ENCODE data around the gene PNMA6A. TPM values are rescaled to one million over a fixed set of nuclear protein-coding genes. Genes with fewer than 3 reads are reported as not detected.
A peak's percentile ranks its signal among the peaks of the same experiment; 100 is the strongest.

Gene PNMA6A
- total RNA-seq, 1 donor from 2014 or later, result 1.5 TPM

- DNase-seq (ENCODE audit: extremely low spot score, unreplicated experiment), result no peak
- Mint-ChIP-seq H3K27me3 (ENCODE audit: unreplicated experiment) (no peaks in the 10 kb centered on the region), H3K4me3 (ENCODE audit: unreplicated experiment) (peak overlapping the region; percentile 57), H3K27ac (ENCODE audit: unreplicated experiment) (no peak overlapping the region), H3K9me3 (ENCODE audit: unreplicated experiment) (peaks cover 9% of the 10 kb centered on the region), H3K36me3 (ENCODE audit: unreplicated experiment) (no peaks in the 10 kb centered on the region), H3K4me1 (ENCODE audit: unreplicated experiment) (peaks cover 2% of the 10 kb centered on the region)
- TF ChIP-seq CTCF (IDR thresholded peaks at IDR 0.05), result peak; percentile 78
Measured at GRCh38 chrX:153032397-153033118, 39.7 kb upstream of the PNMA6A start.

GRCh38 chrX:153049093-153049492, 23.2 kb upstream of the PNMA6A start:
- DNase-seq (ENCODE audit: extremely low spot score, unreplicated experiment), result no peak
- Mint-ChIP-seq H3K36me3 (ENCODE audit: unreplicated experiment) (no peaks in the 10 kb centered on the region), H3K9me3 (ENCODE audit: unreplicated experiment) (peaks cover 17% of the 10 kb centered on the region), H3K27ac (ENCODE audit: unreplicated experiment) (no peak overlapping the region), H3K4me3 (ENCODE audit: unreplicated experiment) (no peak overlapping the region), H3K4me1 (ENCODE audit: unreplicated experiment) (no peaks in the 10 kb centered on the region), H3K27me3 (ENCODE audit: unreplicated experiment) (peaks cover 4% of the 10 kb centered on the region)
- no peak for TF ChIP-seq CTCF (IDR thresholded peaks at IDR 0.05)

- Mint-ChIP-seq H3K36me3 (ENCODE audit: unreplicated experiment) (no peaks in the 10 kb centered on the region), H3K9me3 (ENCODE audit: unreplicated experiment) (peaks cover 17% of the 10 kb centered on the region), H3K27me3 (ENCODE audit: unreplicated experiment) (peaks cover 12% of the 10 kb centered on the region), H3K4me3 (ENCODE audit: unreplicated experiment) (no peak overlapping the region), H3K27ac (ENCODE audit: unreplicated experiment) (no peak overlapping the region), H3K4me1 (ENCODE audit: unreplicated experiment) (no peaks in the 10 kb centered on the region)
- DNase-seq (ENCODE audit: extremely low spot score, unreplicated experiment), result no peak
- TF ChIP-seq CTCF (IDR thresholded peaks at IDR 0.05), result no peak
Measured at GRCh38 chrX:153052534-153052933, 19.7 kb upstream of the PNMA6A start.

GRCh38 chrX:153055871-153056749, 16.1 kb upstream of the PNMA6A start, which contains the start of gene PNMA3:
PNMA3 (plus strand) TSS chrX:153056470; CDS start chrX:153057056, 586 bp downstream.
- no peak for TF ChIP-seq CTCF (IDR thresholded peaks at IDR 0.05)
- Mint-ChIP-seq H3K9me3 (ENCODE audit: unreplicated experiment) (no peaks in the 10 kb centered on the region), H3K27me3 (ENCODE audit: unreplicated experiment) (peaks cover 13% of the 10 kb centered on the region), H3K27ac (ENCODE audit: unreplicated experiment) (no peak within 1 kb of the TSS), H3K36me3 (ENCODE audit: unreplicated experiment) (no peaks in the 10 kb centered on the region), H3K4me3 (ENCODE audit: unreplicated experiment) (no peak within 1 kb of the TSS), H3K4me1 (ENCODE audit: unreplicated experiment) (no peaks in the 10 kb centered on the region)
- DNase-seq (ENCODE audit: extremely low spot score, unreplicated experiment), result no peak

GRCh38 chrX:153057281-153057680, 15.0 kb upstream of the PNMA6A start:
- DNase-seq (ENCODE audit: extremely low spot score, unreplicated experiment), result no peak
- Mint-ChIP-seq H3K9me3 (ENCODE audit: unreplicated experiment) (no peaks in the 10 kb centered on the region), H3K27ac (ENCODE audit: unreplicated experiment) (no peak overlapping the region), H3K4me1 (ENCODE audit: unreplicated experiment) (no peaks in the 10 kb centered on the region), H3K4me3 (ENCODE audit: unreplicated experiment) (no peak overlapping the region), H3K36me3 (ENCODE audit: unreplicated experiment) (no peaks in the 10 kb centered on the region), H3K27me3 (ENCODE audit: unreplicated experiment) (peaks cover 13% of the 10 kb centered on the region)
- TF ChIP-seq CTCF (IDR thresholded peaks at IDR 0.05), result no peak
